Lung (tissue), 12 donors: ENCODE results near the gene PRKCA. TPM values are rescaled to one million over a fixed set of nuclear protein-coding genes. Genes with fewer than 3 reads are reported as not detected.

Experiments
- ATAC-seq: fragments of 200-7000 bp; cut with Tn5 transposase; one replicate; pipeline ENCODE4 v1.9.1; 2020; ENCODE audit warnings: moderate number of reproducible peaks; ENCODE audit not compliant: insufficient read depth, low FRiP score
- DNase-seq, 3 donors: peaks; one replicate each; pipeline ENCODE4 v3.0.0-alpha.2; 2013 to 2017
- H3K27ac ChIP-seq, 2 donors: one replicate each; pipeline ENCODE4 v1.5.1; 2013; ENCODE audit warnings: mild to moderate bottlenecking in 2 of 2, moderate library complexity in 2 of 2, control low read depth in 1 of 2, inconsistent platforms in 1 of 2, low read depth in 1 of 2, low read length in 1 of 2
- H3K27me3 ChIP-seq, 3 donors: one replicate each; pipeline ENCODE4 v1.5.1; 2013; ENCODE audit warnings: low read length in 2 of 3; ENCODE audit not compliant: control insufficient read depth in 3 of 3, insufficient read depth in 3 of 3
- H3K36me3 ChIP-seq, 4 donors: one replicate each; pipeline ENCODE4 v1.5.1; 2013; ENCODE audit warnings: low read length in 4 of 4, mild to moderate bottlenecking in 1 of 4, moderate library complexity in 1 of 4; ENCODE audit not compliant: control insufficient read depth in 4 of 4, insufficient read depth in 4 of 4
- H3K4me1 ChIP-seq, 5 donors: one replicate each; pipeline ENCODE4 v1.5.1; 2013; ENCODE audit warnings: low read length in 5 of 5, mild to moderate bottlenecking in 2 of 5, moderate library complexity in 1 of 5; ENCODE audit not compliant: control insufficient read depth in 5 of 5, insufficient read depth in 5 of 5
- H3K4me3 ChIP-seq: one replicate; pipeline ENCODE4 v1.5.1; 2013; ENCODE audit warnings: mild to moderate bottlenecking, control low read depth, moderate library complexity
- H3K9ac ChIP-seq, 2 donors: one replicate each; pipeline ENCODE4 v1.5.1; 2013; ENCODE audit warnings: low read length in 2 of 2, control low read depth in 1 of 2; ENCODE audit not compliant: insufficient read depth in 1 of 2
- H3K9me3 ChIP-seq, 4 donors: one replicate each; pipeline ENCODE4 v1.5.1; 2013; ENCODE audit warnings: low read length in 3 of 4, mild to moderate bottlenecking in 1 of 4, moderate library complexity in 1 of 4; ENCODE audit not compliant: control insufficient read depth in 4 of 4, insufficient read depth in 3 of 4
- WGBS, 2 donors: extraction: QIAGEN DNeasy Blood & Tissue Kit; methylation state at CpG; one replicate each; pipeline ENCODE4 v1.1.7; 2013; 5-methylcytosine and 5-hydroxymethylcytosine counted together
- polyA plus RNA-seq, 2 donors: library from polyadenylated mRNA; stranded (reverse); fragments of 200-250 nt; gene quantifications; one replicate each; pipeline ENCODE4 v1.2.1, GENCODE V29; 2013
- total RNA-seq, 2 donors: library from RNA; depleted of rRNA in 1 of 2; stranded (reverse); fragments of >200 nt in 1 of 2; gene quantifications; one replicate each; pipeline ENCODE4 v1.2.1, GENCODE V29; 2014 to 2021
- TF ChIP-seq, protein P1 (sequence below): IDR thresholded peaks from 2 replicates; pipeline ENCODE4 v1.5.1; 2012; ENCODE audit warnings: mild to moderate bottlenecking; ENCODE audit errors: control extremely low read depth, extremely low read depth
- donor health status: control.
- donor health status: control.
- donor health status: Bipolar disorder and iron deficiency.
- donor health status: healthy.
- donor health status: DM: yes; HTN: yes; CAD: no.

PRKCA gene
- total and polyA plus RNA-seq, 4 donors = 3.4 to 34.8 (median 13.8) TPM

GRCh38 chr17:66517336-66518009 is 215.1 kb downstream of the PRKCA start:
- no peak for ATAC-seq
- Histone ChIP-seq H3K27ac (no peak overlapping the region), H3K9ac (no peak overlapping the region), H3K36me3 (peaks cover 0 to 3% (median 0%) of the 10 kb centered on the region in 4 donors), H3K4me3 (no peak overlapping the region), H3K9me3 (no peaks in the 10 kb centered on the region), H3K27me3 (no peaks in the 10 kb centered on the region), H3K4me1 (peaks cover 0 to 5% (median 0%) of the 10 kb centered on the region in 5 donors)
- WGBS, 2 donors = 76 to 91% methylated on average over 9 of the region's 9 CpGs
- TF ChIP-seq, protein P1, sequence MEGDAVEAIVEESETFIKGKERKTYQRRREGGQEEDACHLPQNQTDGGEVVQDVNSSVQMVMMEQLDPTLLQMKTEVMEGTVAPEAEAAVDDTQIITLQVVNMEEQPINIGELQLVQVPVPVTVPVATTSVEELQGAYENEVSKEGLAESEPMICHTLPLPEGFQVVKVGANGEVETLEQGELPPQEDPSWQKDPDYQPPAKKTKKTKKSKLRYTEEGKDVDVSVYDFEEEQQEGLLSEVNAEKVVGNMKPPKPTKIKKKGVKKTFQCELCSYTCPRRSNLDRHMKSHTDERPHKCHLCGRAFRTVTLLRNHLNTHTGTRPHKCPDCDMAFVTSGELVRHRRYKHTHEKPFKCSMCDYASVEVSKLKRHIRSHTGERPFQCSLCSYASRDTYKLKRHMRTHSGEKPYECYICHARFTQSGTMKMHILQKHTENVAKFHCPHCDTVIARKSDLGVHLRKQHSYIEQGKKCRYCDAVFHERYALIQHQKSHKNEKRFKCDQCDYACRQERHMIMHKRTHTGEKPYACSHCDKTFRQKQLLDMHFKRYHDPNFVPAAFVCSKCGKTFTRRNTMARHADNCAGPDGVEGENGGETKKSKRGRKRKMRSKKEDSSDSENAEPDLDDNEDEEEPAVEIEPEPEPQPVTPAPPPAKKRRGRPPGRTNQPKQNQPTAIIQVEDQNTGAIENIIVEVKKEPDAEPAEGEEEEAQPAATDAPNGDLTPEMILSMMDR = no peak
- DNase-seq = no peak

DNA sequence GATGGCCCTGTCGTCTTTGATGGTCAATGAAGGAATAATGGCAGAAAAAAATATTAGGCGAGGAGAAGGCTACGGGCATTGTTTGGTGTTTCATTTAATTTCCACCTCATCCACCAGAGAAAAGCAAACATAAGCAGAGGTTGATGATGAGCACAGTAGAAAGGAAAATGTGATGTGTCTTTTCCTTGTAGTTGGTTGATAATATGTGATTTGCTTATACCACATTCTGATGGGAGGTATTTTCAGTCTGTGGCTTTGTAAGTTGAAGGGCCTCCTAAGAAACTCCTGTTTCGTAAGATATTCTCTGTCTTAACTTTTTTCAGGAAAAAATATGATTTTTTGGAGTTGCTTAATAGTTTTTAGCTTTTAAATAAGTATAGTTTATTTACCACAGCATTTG is 215.7 kb downstream of the PRKCA start:
- Histone ChIP-seq H3K9me3 (no peaks in the 10 kb centered on the region), H3K36me3 (peaks cover 0 to 3% (median 0%) of the 10 kb centered on the region in 4 donors), H3K4me1 (peaks cover 0 to 9% (median 0%) of the 10 kb centered on the region in 5 donors), H3K27me3 (no peaks in the 10 kb centered on the region), H3K27ac (no peak overlapping the region), H3K9ac (no peak overlapping the region), H3K4me3 (no peak overlapping the region)
- DNase-seq = no peak
- TF ChIP-seq, protein P1 = no peak
- ATAC-seq = no peak
- WGBS, 2 donors = 79 to 81% methylated on average over 4 of the region's 4 CpGs

DNA sequence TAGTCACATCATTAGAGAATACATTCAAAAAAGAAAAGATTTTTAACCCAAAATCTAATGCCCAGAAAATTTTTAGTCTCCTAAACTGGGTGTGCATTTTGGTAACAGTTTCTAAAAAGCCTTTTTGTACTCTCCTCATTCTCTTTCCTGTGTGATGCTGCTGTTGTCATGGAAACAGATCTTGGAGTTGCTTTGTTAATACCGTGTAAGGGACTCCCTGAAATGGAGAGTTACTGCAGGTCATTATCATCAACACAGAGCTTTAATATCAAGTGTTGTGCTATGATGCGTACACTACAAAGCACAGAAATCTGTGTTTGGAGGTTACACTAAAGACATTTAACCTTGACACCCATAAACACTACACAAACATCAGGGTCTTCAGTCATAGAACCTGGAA is 216.3 kb downstream of the PRKCA start:
- peaks cover 0 to 3% (median 0%) of the 10 kb centered on the region in 4 donors for H3K36me3 ChIP-seq
- no peak overlapping the region for H3K27ac ChIP-seq
- H3K27me3 ChIP-seq = no peaks in the 10 kb centered on the region
- DNase-seq (no peak), ATAC-seq (no peak)
- H3K9me3 ChIP-seq = no peaks in the 10 kb centered on the region
- TF ChIP-seq, protein P1 = no peak
- H3K4me1 ChIP-seq = peaks cover 0 to 15% (median 4%) of the 10 kb centered on the region in 5 donors
- H3K4me3 ChIP-seq = no peak overlapping the region
- no peak overlapping the region for H3K9ac ChIP-seq
- WGBS, 2 donors = 75 to 79% methylated on average over 2 of the region's 2 CpGs
